ENCODE measurements around the gene CLK3. TPM values are rescaled to one million over a fixed set of nuclear protein-coding genes. Genes with fewer than 3 reads are reported as not detected.

The CLK3 gene
- total and polyA plus RNA-seq, 7 experiments from 2014 or later = 57.8 to 273 (median 169) TPM

- ATAC-seq = no peak
- CTCF ChIA-PET = interaction anchor here (0.6 to 13.2 kb wide), 7 partner anchors 13 to 661 kb away, joined by 3 to 201 read pairs (median 5); no protein-coding TSS in a partner anchor
- POLR2A ChIA-PET = interaction anchor here (3.3 kb wide), 1 partner anchor 133 kb away, joined by 11 read pairs; no protein-coding TSS in a partner anchor
Measured at GRCh38 chr15:74636984-74637383, 21.3 kb downstream of the CLK3 start.

DNA sequence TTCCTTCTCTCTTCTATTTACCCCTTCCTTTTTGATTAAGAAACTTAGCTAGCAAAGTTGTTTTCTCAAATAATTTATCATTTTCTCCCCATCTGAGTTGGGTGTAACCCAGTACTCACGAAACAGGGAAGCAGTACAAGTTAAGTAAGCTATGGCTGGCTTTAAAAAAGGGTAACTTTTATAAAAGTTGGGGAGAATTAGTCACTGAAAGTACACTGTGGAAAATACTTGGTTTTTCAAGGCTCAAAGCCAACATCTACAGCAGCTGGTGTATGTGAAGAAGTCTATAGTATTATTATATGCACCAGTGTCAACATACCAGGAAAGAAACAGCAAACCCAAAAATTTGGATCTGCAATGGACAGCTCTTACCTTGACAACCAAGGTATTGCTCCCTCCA, 25.5 kb downstream of the CLK3 start:
- no peaks in the 10 kb centered on the region for H3K27me3 ChIP-seq (ENCODE audit: control insufficient read depth in 2 of 2, insufficient read depth in 2 of 2, low read length in 2 of 2)
- peaks cover 0 to 29% (median 10%) of the 10 kb centered on the region in 7 donors for H3K4me1 Mint-ChIP-seq
- intact Hi-C loops (cut with micrococcal nuclease) = no loop called here
- no peak overlapping the region for H3K4me3 ChIP-seq (ENCODE audit: low read length)
- H3K27ac ChIP-seq (ENCODE audit: low read depth, low read length) = no peak overlapping the region
- H3K4me3 Mint-ChIP-seq = no peak overlapping the region
- ATAC-seq (no peak), DNase-seq (no peak)
- H3K4me1 ChIP-seq (ENCODE audit: control insufficient read depth in 2 of 2, insufficient read depth in 2 of 2, low read length in 2 of 2) = no peaks in the 10 kb centered on the region
- peak overlapping the region in 1 of 9 donors; percentile 27 for H3K27ac Mint-ChIP-seq
- H3K9me3 Mint-ChIP-seq = no peaks in the 10 kb centered on the region
- POLR2A ChIA-PET = no interaction called here
- CTCF ChIA-PET = interaction anchor here (0.6 to 13.2 kb wide), 5 partner anchors 9 to 157 kb away, joined by 3 to 201 read pairs (median 4); no protein-coding TSS in a partner anchor
- no peaks in the 10 kb centered on the region for H3K27me3 Mint-ChIP-seq
- H3K36me3 Mint-ChIP-seq = peaks cover 0 to 44% (median 5%) of the 10 kb centered on the region in 5 donors
- H3K9me3 ChIP-seq (ENCODE audit: control insufficient read depth in 2 of 3, low read length in 3 of 3) = no peaks in the 10 kb centered on the region
- H3K36me3 ChIP-seq (ENCODE audit: control insufficient read depth in 2 of 3, insufficient read depth in 3 of 3, low read length in 3 of 3) = peaks cover 0 to 69% (median 0%) of the 10 kb centered on the region in 3 experiments

More at GRCh38 chr15:74636984-74637383, 21.3 kb downstream of the CLK3 start:
- Histone ChIP-seq H3K9me3 (ENCODE audit: control insufficient read depth in 2 of 3, low read length in 3 of 3) (no peaks in the 10 kb centered on the region), H3K4me3 (ENCODE audit: low read length) (no peak overlapping the region), H3K27me3 (ENCODE audit: control insufficient read depth in 2 of 2, insufficient read depth in 2 of 2, low read length in 2 of 2) (no peaks in the 10 kb centered on the region), H3K27ac (ENCODE audit: low read depth, low read length) (no peak overlapping the region), H3K4me1 (ENCODE audit: control insufficient read depth in 2 of 2, insufficient read depth in 2 of 2, low read length in 2 of 2) (no peaks in the 10 kb centered on the region), H3K36me3 (ENCODE audit: control insufficient read depth in 2 of 3, insufficient read depth in 3 of 3, low read length in 3 of 3) (peaks cover 0 to 88% (median 9%) of the 10 kb centered on the region in 3 experiments)
- no peak for DNase-seq
- Mint-ChIP-seq H3K4me1 (peaks cover 0 to 8% (median 3%) of the 10 kb centered on the region in 7 donors), H3K4me3 (no peak overlapping the region), H3K27me3 (no peaks in the 10 kb centered on the region), H3K9me3 (no peaks in the 10 kb centered on the region), H3K36me3 (peaks cover 8 to 30% (median 14%) of the 10 kb centered on the region in 5 donors), H3K27ac (peak overlapping the region in 1 of 9 donors; percentile 52)
- intact Hi-C loops (cut with micrococcal nuclease) = no loop called here

DNA sequence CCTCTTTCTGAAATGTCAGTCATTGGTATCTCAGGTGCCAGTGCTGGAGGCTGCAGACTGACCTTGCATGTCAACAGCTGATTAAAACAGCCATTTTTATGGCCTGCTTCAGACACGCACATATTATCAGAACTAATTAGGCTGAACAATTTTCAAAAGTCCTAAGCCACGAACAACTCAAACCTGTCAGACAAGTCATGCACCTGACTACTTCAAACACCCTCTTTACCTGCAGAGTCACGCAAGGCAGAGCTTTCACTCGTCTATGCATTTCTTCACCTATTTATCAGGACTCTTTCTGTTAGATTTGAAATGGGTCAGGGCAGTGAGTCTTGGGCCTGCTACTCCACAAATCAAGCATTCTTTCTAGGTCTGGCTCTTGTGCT, 26.7 kb downstream of the CLK3 start:
- Mint-ChIP-seq H3K36me3 (peaks cover 0 to 37% (median 5%) of the 10 kb centered on the region in 5 donors), H3K27ac (peak overlapping the region in 8 of 9 donors; percentile 8 to 65 (median 41)), H3K4me3 (no peak overlapping the region), H3K9me3 (no peaks in the 10 kb centered on the region), H3K4me1 (peaks cover 0 to 32% (median 13%) of the 10 kb centered on the region in 7 donors), H3K27me3 (no peaks in the 10 kb centered on the region)
- H3K36me3 ChIP-seq (ENCODE audit: control insufficient read depth in 2 of 3, insufficient read depth in 3 of 3, low read length in 3 of 3) = peaks cover 0 to 57% (median 0%) of the 10 kb centered on the region in 3 experiments
- H3K9me3 ChIP-seq (ENCODE audit: control insufficient read depth in 2 of 3, low read length in 3 of 3) = no peaks in the 10 kb centered on the region
- ChIA-PET POLR2A (no interaction called here), CTCF (interaction anchor here (1.5 to 13.2 kb wide), 2 partner anchors 15 to 127 kb away, joined by 4 to 201 read pairs; no protein-coding TSS in a partner anchor)
- DNase-seq (no peak), ATAC-seq (no peak)
- no peaks in the 10 kb centered on the region for H3K4me1 ChIP-seq (ENCODE audit: control insufficient read depth in 2 of 2, insufficient read depth in 2 of 2, low read length in 2 of 2)
- H3K27me3 ChIP-seq (ENCODE audit: control insufficient read depth in 2 of 2, insufficient read depth in 2 of 2, low read length in 2 of 2) = no peaks in the 10 kb centered on the region
- intact Hi-C loops (cut with micrococcal nuclease) = no loop called here
- no peak overlapping the region for H3K4me3 ChIP-seq (ENCODE audit: low read length)
- no peak overlapping the region for H3K27ac ChIP-seq (ENCODE audit: low read depth, low read length)

GRCh38 chr15:74642734-74643664, 27.4 kb downstream of the CLK3 start:
- Mint-ChIP-seq H3K4me1 (peaks cover 0 to 34% (median 13%) of the 10 kb centered on the region in 7 donors), H3K27me3 (no peaks in the 10 kb centered on the region), H3K27ac (peak overlapping the region in 7 of 9 donors; percentile 14 to 75 (median 46)), H3K36me3 (peaks cover 0 to 35% (median 5%) of the 10 kb centered on the region in 5 donors), H3K4me3 (no peak overlapping the region), H3K9me3 (no peaks in the 10 kb centered on the region)
- POLR2A ChIA-PET = no interaction called here
- CTCF ChIA-PET = interaction anchor here (0.6 to 0.9 kb wide), 2 partner anchors 11 to 268 kb away, joined by 3 read pairs; no protein-coding TSS in a partner anchor
- no peak for DNase-seq
- Histone ChIP-seq H3K27me3 (ENCODE audit: control insufficient read depth in 2 of 2, insufficient read depth in 2 of 2, low read length in 2 of 2) (no peaks in the 10 kb centered on the region), H3K36me3 (ENCODE audit: control insufficient read depth in 2 of 3, insufficient read depth in 3 of 3, low read length in 3 of 3) (peaks cover 0 to 50% (median 0%) of the 10 kb centered on the region in 3 experiments), H3K4me1 (ENCODE audit: control insufficient read depth in 2 of 2, insufficient read depth in 2 of 2, low read length in 2 of 2) (no peaks in the 10 kb centered on the region), H3K27ac (ENCODE audit: low read depth, low read length) (no peak overlapping the region), H3K4me3 (ENCODE audit: low read length) (no peak overlapping the region), H3K9me3 (ENCODE audit: control insufficient read depth in 2 of 3, low read length in 3 of 3) (no peaks in the 10 kb centered on the region)
- no peak for ATAC-seq
- intact Hi-C loops (cut with micrococcal nuclease) = no loop called here

DNA sequence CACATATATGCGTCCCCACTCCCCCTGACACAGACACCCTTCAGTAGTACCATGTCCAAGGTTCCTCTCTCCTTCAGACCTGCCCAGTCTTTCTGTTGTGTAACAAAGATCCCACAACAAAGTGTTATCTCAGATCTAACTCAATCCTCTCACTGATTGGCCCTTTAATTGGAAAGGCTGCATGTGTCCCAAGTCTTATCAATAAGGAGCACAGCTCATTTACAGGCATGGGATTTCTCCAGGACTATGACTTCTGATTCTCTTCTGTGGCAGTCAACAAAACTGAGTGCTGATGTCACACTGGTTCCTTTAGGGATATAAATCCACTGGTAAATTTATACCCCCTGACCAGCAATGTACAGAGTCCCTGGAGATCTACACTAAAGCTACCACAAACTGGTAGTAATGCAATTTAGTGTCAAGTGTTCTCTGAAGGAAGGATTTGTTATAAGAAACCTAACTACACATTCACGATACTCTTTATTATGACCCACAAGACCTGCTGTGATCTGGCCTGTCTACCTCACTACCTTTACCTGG, 28.1 kb downstream of the CLK3 start:
- H3K27ac ChIP-seq (ENCODE audit: low read depth, low read length) = no peak overlapping the region
- H3K4me1 ChIP-seq (ENCODE audit: control insufficient read depth in 2 of 2, insufficient read depth in 2 of 2, low read length in 2 of 2) = no peaks in the 10 kb centered on the region
- H3K9me3 Mint-ChIP-seq = no peaks in the 10 kb centered on the region
- peaks cover 0 to 33% (median 5%) of the 10 kb centered on the region in 5 donors for H3K36me3 Mint-ChIP-seq
- POLR2A ChIA-PET = no interaction called here
- DNase-seq (no peak), ATAC-seq (no peak)
- intact Hi-C loops (cut with micrococcal nuclease) = no loop called here
- H3K36me3 ChIP-seq (ENCODE audit: control insufficient read depth in 2 of 3, insufficient read depth in 3 of 3, low read length in 3 of 3) = peaks cover 0 to 47% (median 0%) of the 10 kb centered on the region in 3 experiments
- H3K4me1 Mint-ChIP-seq = peaks cover 0 to 42% (median 17%) of the 10 kb centered on the region in 7 donors
- no peak overlapping the region for H3K4me3 Mint-ChIP-seq
- H3K27ac Mint-ChIP-seq = peak overlapping the region in 6 of 9 donors; percentile 24 to 64 (median 47)
- no peaks in the 10 kb centered on the region for H3K9me3 ChIP-seq (ENCODE audit: control insufficient read depth in 2 of 3, low read length in 3 of 3)
- no peaks in the 10 kb centered on the region for H3K27me3 Mint-ChIP-seq
- CTCF ChIA-PET = interaction anchor here (0.9 kb wide), 1 partner anchor 267 kb away, joined by 3 read pairs; no protein-coding TSS in a partner anchor
- H3K4me3 ChIP-seq (ENCODE audit: low read length) = no peak overlapping the region
- H3K27me3 ChIP-seq (ENCODE audit: control insufficient read depth in 2 of 2, insufficient read depth in 2 of 2, low read length in 2 of 2) = no peaks in the 10 kb centered on the region

GRCh38 chr15:74646480-74646879, 30.8 kb downstream of the CLK3 start:
- Mint-ChIP-seq H3K36me3 (peaks cover 4 to 23% (median 12%) of the 10 kb centered on the region in 5 donors), H3K27me3 (no peaks in the 10 kb centered on the region), H3K4me3 (no peak overlapping the region), H3K9me3 (no peaks in the 10 kb centered on the region), H3K4me1 (peaks cover 0 to 48% (median 23%) of the 10 kb centered on the region in 7 donors), H3K27ac (peak overlapping the region in 5 of 9 donors; percentile 2 to 70 (median 17))
- no peak for DNase-seq
- intact Hi-C loops (cut with micrococcal nuclease) = no loop called here
- POLR2A ChIA-PET = no interaction called here
- no peak overlapping the region for H3K4me3 ChIP-seq (ENCODE audit: low read length)
- CTCF ChIA-PET = interaction anchor here (0.6 to 1.7 kb wide), 3 partner anchors 12 to 22 kb away, joined by 5 to 8 read pairs (median 6); no protein-coding TSS in a partner anchor
- H3K36me3 ChIP-seq (ENCODE audit: control insufficient read depth in 2 of 3, insufficient read depth in 3 of 3, low read length in 3 of 3) = peaks cover 0 to 30% (median 3%) of the 10 kb centered on the region in 3 experiments
- no peak for ATAC-seq
- no peaks in the 10 kb centered on the region for H3K27me3 ChIP-seq (ENCODE audit: control insufficient read depth in 2 of 2, insufficient read depth in 2 of 2, low read length in 2 of 2)
- H3K4me1 ChIP-seq (ENCODE audit: control insufficient read depth in 2 of 2, insufficient read depth in 2 of 2, low read length in 2 of 2) = no peaks in the 10 kb centered on the region
- no peak overlapping the region for H3K27ac ChIP-seq (ENCODE audit: low read depth, low read length)
- H3K9me3 ChIP-seq (ENCODE audit: control insufficient read depth in 2 of 3, low read length in 3 of 3) = no peaks in the 10 kb centered on the region
